Eye (tissue), 1 donor: ENCODE measurements around the gene HAS3.
"Not testable (repeated sequence)": the region's sequence is repeated elsewhere in the genome, so short reads cannot be mapped to it uniquely, and the experiment has no call there.

Experiments
- DNase-seq: peaks from one replicate; pipeline ENCODE4 v3.0.0-alpha.2; 2015

Gene HAS3

GRCh38 chr16:69118468-69118867, 13.0 kb downstream of the HAS3 start:
- DNase-seq, result no peak

- DNase-seq, result no peak
Observed at GRCh38 chr16:69118994-69119393, 13.5 kb downstream of the HAS3 start.

GRCh38 chr16:69119536-69119935, 14.1 kb downstream of the HAS3 start:
- no peak for DNase-seq

GRCh38 chr16:69120096-69120664, 14.7 kb downstream of the HAS3 start:
- DNase-seq, result no peak

- peak; percentile 90 for DNase-seq
Observed at GRCh38 chr16:69123910-69124309, 18.5 kb downstream of the HAS3 start.

GRCh38 chr16:69124406-69124805, 19.0 kb downstream of the HAS3 start:
- not testable (repeated sequence) for DNase-seq

- DNase-seq, result not testable (repeated sequence)
Observed at GRCh38 chr16:69124961-69125360, 19.5 kb downstream of the HAS3 start.

- no peak for DNase-seq
Observed at GRCh38 chr16:69126221-69126620, 20.8 kb downstream of the HAS3 start.

GRCh38 chr16:69126801-69127200, 21.3 kb downstream of the HAS3 start:
- not testable (repeated sequence) for DNase-seq

GRCh38 chr16:69127966-69128510, 22.6 kb downstream of the HAS3 start:
- DNase-seq, result no peak

GRCh38 chr16:69130461-69130860, 25.0 kb downstream of the HAS3 start:
- DNase-seq, result no peak

- DNase-seq, result peak; percentile 67
Observed at GRCh38 chr16:69131167-69131838, 25.9 kb downstream of the HAS3 start.

GRCh38 chr16:69131839-69132423, 26.5 kb downstream of the HAS3 start:
- peak; percentile 92 for DNase-seq

- DNase-seq, result peak; percentile 92
Observed at GRCh38 chr16:69132424-69133252, 27.2 kb downstream of the HAS3 start, which contains the start of the genes CHTF8 and UTP4. CHTF8 (minus strand) TSS chr16:69132588; CDS start chr16:69121458, 11,130 bp downstream. UTP4 (plus strand) TSS chr16:69132649; CDS start chr16:69133460, 811 bp downstream.

- DNase-seq, result no peak
Observed at GRCh38 chr16:69133373-69133954, 28.0 kb downstream of the HAS3 start.

- DNase-seq, result no peak
Observed at GRCh38 chr16:69138608-69139007, 33.2 kb downstream of the HAS3 start.

GRCh38 chr16:69139464-69139863, 34.0 kb downstream of the HAS3 start:
- not testable (repeated sequence) for DNase-seq

- DNase-seq, result peak; percentile 42
Observed at GRCh38 chr16:69141014-69141413, 35.6 kb downstream of the HAS3 start.

- DNase-seq, result no peak
Observed at GRCh38 chr16:69141936-69142335, 36.5 kb downstream of the HAS3 start.

- DNase-seq, result no peak
Observed at GRCh38 chr16:69143116-69143515, 37.7 kb downstream of the HAS3 start.

GRCh38 chr16:69145658-69146057, 40.2 kb downstream of the HAS3 start:
- DNase-seq, result no peak

- not testable (repeated sequence) for DNase-seq
Observed at GRCh38 chr16:69149621-69150020, 44.2 kb downstream of the HAS3 start.
